Mucosa of rectum (tissue), 2 donors: ENCODE measurements around the gene CYP2C18.
"Not testable (repeated sequence)": the region's sequence is repeated elsewhere in the genome, so short reads cannot be mapped to it uniquely, and the experiment has no call there.

ENCODE experiments used
- H3K27ac ChIP-seq, 2 donors: one replicate each; pipeline ENCODE4 v1.7.0; 2013; ENCODE audit warnings: inconsistent platforms in 2 of 2, low read depth in 2 of 2, low read length in 2 of 2
- H3K27me3 ChIP-seq, 2 donors: one replicate each; pipeline ENCODE4 v1.7.0; 2013; ENCODE audit warnings: low read length in 2 of 2; ENCODE audit not compliant: control insufficient read depth in 2 of 2, insufficient read depth in 2 of 2
- H3K36me3 ChIP-seq, 2 donors: one replicate each; pipeline ENCODE4 v1.7.0; 2013; ENCODE audit warnings: low read length in 2 of 2; ENCODE audit not compliant: control insufficient read depth in 2 of 2, insufficient read depth in 2 of 2
- H3K4me1 ChIP-seq, 2 donors: one replicate each; pipeline ENCODE4 v1.7.0; 2013; ENCODE audit warnings: low read length in 2 of 2, mild to moderate bottlenecking in 1 of 2; ENCODE audit not compliant: control insufficient read depth in 2 of 2, insufficient read depth in 2 of 2
- H3K4me3 ChIP-seq, 2 donors: one replicate each; pipeline ENCODE4 v1.7.0; 2013; ENCODE audit warnings: low read length in 2 of 2
- H3K9ac ChIP-seq, 2 donors: one replicate each; pipeline ENCODE4 v1.7.0; 2013; ENCODE audit warnings: low read length in 2 of 2, low read depth in 1 of 2, mild to moderate bottlenecking in 1 of 2
- H3K9me3 ChIP-seq, 2 donors: one replicate each; pipeline ENCODE4 v1.7.0; 2013; ENCODE audit warnings: low read length in 2 of 2; ENCODE audit not compliant: control insufficient read depth in 2 of 2
- donor health status: healthy.
- donor health status: Normal muscosa, but diverticular disease.

The CYP2C18 gene

GRCh38 chr10:94673614-94674321 is 9.8 kb upstream of the CYP2C18 start:
- no peaks in the 10 kb centered on the region for H3K27me3 ChIP-seq
- no peak overlapping the region for H3K9ac ChIP-seq
- no peaks in the 10 kb centered on the region for H3K36me3 ChIP-seq

GRCh38 chr10:94676496-94676895 is 7.0 kb upstream of the CYP2C18 start:
- Histone ChIP-seq H3K27me3 (no peaks in the 10 kb centered on the region), H3K9me3 (no peaks in the 10 kb centered on the region), H3K27ac (no peak overlapping the region), H3K4me1 (peaks cover 2 to 17% of the 10 kb centered on the region in 2 donors), H3K36me3 (no peaks in the 10 kb centered on the region), H3K4me3 (no peak overlapping the region), H3K9ac (no peak overlapping the region)

More at GRCh38 chr10:94673614-94674321, 9.8 kb upstream of the CYP2C18 start:
- Histone ChIP-seq H3K27ac (no peak overlapping the region), H3K9me3 (no peaks in the 10 kb centered on the region), H3K4me3 (no peak overlapping the region), H3K4me1 (peaks cover 2 to 7% of the 10 kb centered on the region in 2 donors)

- peak overlapping the region in 1 of 2 donors; percentile 47 for H3K27ac ChIP-seq
- no peaks in the 10 kb centered on the region for H3K9me3 ChIP-seq
- H3K36me3 ChIP-seq = no peaks in the 10 kb centered on the region
- H3K4me1 ChIP-seq = peaks cover 8 to 24% of the 10 kb centered on the region in 2 donors
- H3K4me3 ChIP-seq = no peak overlapping the region
- H3K9ac ChIP-seq = no peak overlapping the region
- no peaks in the 10 kb centered on the region for H3K27me3 ChIP-seq
Measured at GRCh38 chr10:94677691-94678090, 5.8 kb upstream of the CYP2C18 start.

GRCh38 chr10:94678475-94678874 is 5.1 kb upstream of the CYP2C18 start:
- H3K4me1 ChIP-seq = peaks cover 13 to 28% of the 10 kb centered on the region in 2 donors
- H3K4me3 ChIP-seq = no peak overlapping the region
- no peak overlapping the region for H3K9ac ChIP-seq
- H3K36me3 ChIP-seq = no peaks in the 10 kb centered on the region
- H3K9me3 ChIP-seq = no peaks in the 10 kb centered on the region
- no peak overlapping the region for H3K27ac ChIP-seq
- H3K27me3 ChIP-seq = no peaks in the 10 kb centered on the region

GRCh38 chr10:94680544-94680943 is 3.0 kb upstream of the CYP2C18 start:
- Histone ChIP-seq H3K27me3 (no peaks in the 10 kb centered on the region), H3K9me3 (no peaks in the 10 kb centered on the region), H3K36me3 (no peaks in the 10 kb centered on the region), H3K27ac (peak overlapping the region; percentile 66 to 82), H3K4me1 (peaks cover 13 to 31% of the 10 kb centered on the region in 2 donors), H3K9ac (peak overlapping the region in 1 of 2 donors; percentile 26), H3K4me3 (no peak overlapping the region)

GRCh38 chr10:94682636-94683035 is 893 bp upstream of the CYP2C18 start:
- H3K27me3 ChIP-seq, H3K9ac ChIP-seq, H3K4me3 ChIP-seq, H3K36me3 ChIP-seq, H3K9me3 ChIP-seq: not testable (repeated sequence)
- peak overlapping the region; percentile 25 to 28 for H3K27ac ChIP-seq
- peaks cover 13 to 27% of the 10 kb centered on the region in 2 donors for H3K4me1 ChIP-seq

GRCh38 chr10:94687625-94688248 is 4.2 kb downstream of the CYP2C18 start:
- Histone ChIP-seq H3K27ac (no peak overlapping the region), H3K9me3 (no peaks in the 10 kb centered on the region), H3K27me3 (no peaks in the 10 kb centered on the region), H3K4me1 (peaks cover 5 to 10% of the 10 kb centered on the region in 2 donors), H3K4me3 (no peak overlapping the region), H3K9ac (no peak overlapping the region), H3K36me3 (no peaks in the 10 kb centered on the region)

- H3K4me1 ChIP-seq = peaks cover 5 to 6% of the 10 kb centered on the region in 2 donors
- H3K27me3 ChIP-seq = no peaks in the 10 kb centered on the region
- no peak overlapping the region for H3K4me3 ChIP-seq
- H3K36me3 ChIP-seq = no peaks in the 10 kb centered on the region
- peak overlapping the region; percentile 44 to 60 for H3K27ac ChIP-seq
- no peaks in the 10 kb centered on the region for H3K9me3 ChIP-seq
- no peak overlapping the region for H3K9ac ChIP-seq
Measured at GRCh38 chr10:94706089-94706488, 22.6 kb downstream of the CYP2C18 start.

GRCh38 chr10:94710578-94710977 is 27.0 kb downstream of the CYP2C18 start:
- no peak overlapping the region for H3K9ac ChIP-seq
- H3K27me3 ChIP-seq = no peaks in the 10 kb centered on the region
- H3K4me3 ChIP-seq = no peak overlapping the region
- H3K4me1 ChIP-seq = peaks cover 4% of the 10 kb centered on the region in 2 donors
- no peaks in the 10 kb centered on the region for H3K9me3 ChIP-seq
- H3K36me3 ChIP-seq = no peaks in the 10 kb centered on the region
- no peak overlapping the region for H3K27ac ChIP-seq

GRCh38 chr10:94725871-94726270 is 42.3 kb downstream of the CYP2C18 start:
- Histone ChIP-seq H3K27me3 (no peaks in the 10 kb centered on the region), H3K4me3 (no peak overlapping the region), H3K4me1 (no peaks in the 10 kb centered on the region), H3K9me3 (no peaks in the 10 kb centered on the region), H3K27ac (no peak overlapping the region), H3K36me3 (no peaks in the 10 kb centered on the region), H3K9ac (no peak overlapping the region)
